Stimulated activated CD8-positive, alpha-beta memory T cell treated with anti-CD3 and anti-CD28 coated beads, Interleukin-12 subunit alpha, Interleukin-12 subunit beta, amount 100 ng/mL, for 1 hour (primary cell): ENCODE data around the gene LRRN3.

ENCODE experiments used
- DNase-seq: peaks from one replicate; pipeline ENCODE4 v3.0.0-alpha.2; 2020; ENCODE audit warnings: low read depth

LRRN3 gene

GRCh38 chr7:111105269-111105668 lies 14.3 kb downstream of the LRRN3 start:
- DNase-seq = no peak

- no peak for DNase-seq
These were observed 16.7 kb downstream of the LRRN3 start for GRCh38 chr7:111107579-111107978.

GRCh38 chr7:111108000-111108399 lies 17.1 kb downstream of the LRRN3 start:
- no peak for DNase-seq

- DNase-seq = no peak
These were observed 17.6 kb downstream of the LRRN3 start for GRCh38 chr7:111108496-111108895.

- no peak for DNase-seq
These were observed 21.5 kb downstream of the LRRN3 start for GRCh38 chr7:111112439-111112838.

GRCh38 chr7:111113263-111114017 lies 22.5 kb downstream of the LRRN3 start:
- no peak for DNase-seq

GRCh38 chr7:111115966-111116365 lies 25.0 kb downstream of the LRRN3 start:
- DNase-seq = no peak

- no peak for DNase-seq
These were observed 36.1 kb downstream of the LRRN3 start for GRCh38 chr7:111126987-111127386.

- no peak for DNase-seq
These were observed 38.5 kb downstream of the LRRN3 start for GRCh38 chr7:111129435-111129834.

- no peak for DNase-seq
These were observed 41.9 kb downstream of the LRRN3 start for GRCh38 chr7:111132833-111133232.

GRCh38 chr7:111137296-111138192 lies 46.6 kb downstream of the LRRN3 start:
- DNase-seq = no peak

GRCh38 chr7:111138193-111138569 lies 47.3 kb downstream of the LRRN3 start:
- DNase-seq = no peak

- no peak for DNase-seq
These were observed 47.7 kb downstream of the LRRN3 start for GRCh38 chr7:111138586-111138985.

GRCh38 chr7:111140091-111140865 lies 49.4 kb downstream of the LRRN3 start:
- no peak for DNase-seq

GRCh38 chr7:111145472-111145871 lies 54.5 kb downstream of the LRRN3 start:
- no peak for DNase-seq

GRCh38 chr7:111146136-111146535 lies 55.2 kb downstream of the LRRN3 start:
- DNase-seq = no peak

- DNase-seq = no peak
These were observed 57.0 kb downstream of the LRRN3 start for GRCh38 chr7:111147708-111148533.

GRCh38 chr7:111150709-111151108 lies 59.8 kb downstream of the LRRN3 start:
- DNase-seq = no peak

GRCh38 chr7:111159426-111159825 lies 68.5 kb downstream of the LRRN3 start:
- no peak for DNase-seq

GRCh38 chr7:111160297-111160696 lies 69.4 kb downstream of the LRRN3 start:
- DNase-seq = no peak

GRCh38 chr7:111162692-111163091 lies 71.8 kb downstream of the LRRN3 start:
- DNase-seq = no peak

- no peak for DNase-seq
These were observed 73.5 kb downstream of the LRRN3 start for GRCh38 chr7:111164442-111164841.
